SW 1271 (cell line): ENCODE results near the gene RRP15.

ENCODE experiments used
- DNase-seq, 2 experiments: peaks; one replicate each; lab custom pipeline; 2025; lab: John Stamatoyannopoulos, UW

Gene RRP15, protein sequence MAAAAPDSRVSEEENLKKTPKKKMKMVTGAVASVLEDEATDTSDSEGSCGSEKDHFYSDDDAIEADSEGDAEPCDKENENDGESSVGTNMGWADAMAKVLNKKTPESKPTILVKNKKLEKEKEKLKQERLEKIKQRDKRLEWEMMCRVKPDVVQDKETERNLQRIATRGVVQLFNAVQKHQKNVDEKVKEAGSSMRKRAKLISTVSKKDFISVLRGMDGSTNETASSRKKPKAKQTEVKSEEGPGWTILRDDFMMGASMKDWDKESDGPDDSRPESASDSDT

GRCh38 chr1:218284917-218285635 is at the start of gene RRP15:
RRP15 (plus strand) TSS chr1:218285293; CDS start chr1:218285317, 24 bp downstream.
- peak; percentile 19 to 75 for DNase-seq

- DNase-seq, result no peak
These were observed 42.9 kb upstream of the RRP15 start for GRCh38 chr1:218242171-218242570.

- no peak for DNase-seq
These were observed 37.8 kb upstream of the RRP15 start for GRCh38 chr1:218247339-218247738.

GRCh38 chr1:218249338-218250140 is 35.6 kb upstream of the RRP15 start:
- no peak for DNase-seq

GRCh38 chr1:218250492-218250891 is 34.6 kb upstream of the RRP15 start:
- DNase-seq, result no peak

- DNase-seq, result no peak
These were observed 30.7 kb upstream of the RRP15 start for GRCh38 chr1:218254296-218254946.

DNA sequence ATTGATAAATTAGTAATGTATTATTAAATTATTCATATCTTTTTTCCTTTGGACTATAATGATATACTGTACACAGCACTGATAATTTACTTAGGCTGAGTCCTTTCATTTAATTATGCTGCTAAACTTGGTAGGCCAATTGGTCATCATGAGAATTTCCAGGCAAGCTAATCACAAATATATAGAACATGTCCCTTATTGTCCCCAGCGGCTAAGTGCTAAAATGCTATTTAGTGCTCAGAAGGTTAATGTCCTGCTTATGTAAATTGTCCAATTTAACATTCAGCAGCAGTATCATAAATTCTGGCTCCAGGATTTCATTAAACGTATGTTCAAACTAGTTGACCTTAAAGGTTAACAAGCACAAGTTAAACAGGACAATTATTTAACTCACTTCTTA is 30.0 kb upstream of the RRP15 start:
- DNase-seq, result no peak

GRCh38 chr1:218257371-218257770 is 27.7 kb upstream of the RRP15 start:
- DNase-seq, result no peak

GRCh38 chr1:218257971-218258370 is 27.1 kb upstream of the RRP15 start:
- DNase-seq, result no peak

- no peak for DNase-seq
These were observed 25.8 kb upstream of the RRP15 start for GRCh38 chr1:218259339-218259738.

GRCh38 chr1:218259800-218260199 is 25.3 kb upstream of the RRP15 start:
- DNase-seq, result no peak

DNA sequence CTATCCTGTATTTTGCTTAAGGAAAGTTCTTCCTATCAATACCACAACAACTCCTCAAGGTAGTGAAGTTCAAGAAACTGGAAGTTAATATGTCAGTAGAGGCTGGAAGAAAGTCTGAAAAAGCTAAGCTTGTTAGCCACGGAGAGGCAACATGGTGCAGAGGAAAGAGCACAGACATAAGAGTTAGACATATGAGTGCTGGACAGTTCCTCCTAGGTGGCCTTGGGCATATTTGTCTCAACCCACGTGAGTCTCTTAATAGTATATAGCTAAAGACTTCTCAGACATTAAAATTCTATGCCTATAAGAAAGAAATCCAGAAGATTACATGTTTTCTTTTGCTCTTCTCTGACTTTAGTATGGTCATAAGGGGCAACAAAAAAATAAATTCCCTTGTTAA is 22.8 kb upstream of the RRP15 start:
- no peak for DNase-seq

DNA sequence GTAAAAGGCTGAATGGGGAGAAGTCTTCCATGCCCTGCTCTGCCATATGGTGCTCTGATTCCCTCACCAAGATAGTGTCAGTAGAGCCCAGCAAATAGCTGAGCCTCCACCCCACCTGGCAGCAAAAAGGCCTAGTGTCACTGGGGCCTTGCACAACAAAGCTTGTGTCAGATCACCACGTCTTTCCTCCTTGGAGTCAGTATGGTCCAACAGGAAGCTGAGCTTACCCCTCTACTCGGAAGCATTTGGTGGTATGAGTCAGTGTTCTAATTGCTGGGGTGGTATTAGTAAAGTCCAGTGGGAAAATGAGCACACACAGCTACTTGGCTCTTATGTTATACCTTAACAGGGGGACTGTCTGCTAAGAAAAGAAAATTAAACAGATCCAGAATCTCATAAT is 18.7 kb upstream of the RRP15 start:
- DNase-seq, result no peak

DNA sequence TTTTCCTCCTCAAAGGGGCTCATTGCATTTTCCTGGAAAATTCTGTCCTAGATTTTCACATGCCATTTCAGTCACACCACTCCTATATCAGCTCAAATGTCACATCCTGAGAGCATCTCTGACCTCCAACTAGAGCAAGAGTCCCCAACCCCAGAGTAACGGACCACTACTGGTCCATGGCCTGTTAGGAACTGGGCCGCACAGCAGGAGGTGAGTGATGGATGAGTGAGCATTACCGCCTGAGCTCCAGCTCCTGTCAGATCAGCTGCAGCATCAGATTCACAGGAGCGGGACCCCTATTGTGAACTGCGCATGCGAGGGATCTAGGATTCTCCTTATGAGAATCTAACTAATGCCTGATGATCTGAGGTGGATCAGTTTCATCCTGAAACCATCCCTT is 12.7 kb upstream of the RRP15 start:
- DNase-seq, result no peak

DNA sequence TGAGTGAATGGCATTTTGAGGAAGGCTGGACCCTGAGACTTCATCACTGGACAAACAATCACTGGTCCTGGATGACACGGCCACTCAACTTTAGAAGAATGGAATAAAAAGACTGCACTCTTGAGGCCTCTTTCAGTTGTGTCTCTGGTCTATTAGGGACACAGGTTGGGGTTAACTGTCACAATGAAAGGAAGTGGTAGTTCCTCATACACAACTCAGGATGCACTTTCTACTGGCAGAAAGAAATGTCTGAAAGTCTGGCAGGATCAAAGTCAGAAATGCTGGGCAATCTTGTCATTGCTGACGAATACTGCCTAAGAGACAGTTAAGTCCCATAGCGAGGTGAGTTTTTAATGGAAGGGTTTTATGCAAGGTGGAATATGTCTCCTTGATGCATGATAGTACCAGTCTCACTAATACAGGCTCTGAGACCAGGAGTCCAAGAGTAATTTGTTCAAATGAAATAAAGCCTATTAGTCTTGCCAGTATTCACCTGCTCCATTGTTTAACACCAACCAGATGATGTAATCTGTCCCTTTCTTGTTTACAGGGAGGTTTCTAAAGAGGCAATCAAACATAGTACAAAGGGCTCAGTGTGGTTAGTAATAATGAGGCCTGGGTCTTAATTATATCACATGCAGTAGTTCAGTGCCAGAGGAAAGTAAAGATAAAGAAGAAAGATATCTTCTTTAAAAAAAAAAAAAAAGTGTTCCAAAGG is 11.2 kb upstream of the RRP15 start:
- no peak for DNase-seq

DNA sequence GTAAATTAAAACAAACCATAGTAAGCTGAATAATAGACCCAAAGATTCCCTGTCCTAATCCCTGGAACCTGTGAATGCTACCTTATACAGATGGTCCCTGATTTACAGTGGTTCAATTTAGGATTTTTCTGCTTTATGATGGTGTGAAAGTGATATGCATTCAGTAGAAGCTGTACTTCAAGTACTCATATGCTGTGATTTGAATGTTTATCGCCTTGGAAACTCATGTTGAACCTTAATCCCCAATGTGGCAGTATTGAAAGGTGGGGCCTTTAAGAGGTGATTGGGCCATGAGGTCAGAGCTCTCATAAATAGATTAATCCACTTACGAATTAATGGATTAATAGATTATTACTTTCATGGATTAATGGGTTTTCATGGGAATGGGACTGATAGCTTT is 10.6 kb upstream of the RRP15 start:
- no peak for DNase-seq

GRCh38 chr1:218275823-218276222 is 9.3 kb upstream of the RRP15 start:
- no peak for DNase-seq

DNA sequence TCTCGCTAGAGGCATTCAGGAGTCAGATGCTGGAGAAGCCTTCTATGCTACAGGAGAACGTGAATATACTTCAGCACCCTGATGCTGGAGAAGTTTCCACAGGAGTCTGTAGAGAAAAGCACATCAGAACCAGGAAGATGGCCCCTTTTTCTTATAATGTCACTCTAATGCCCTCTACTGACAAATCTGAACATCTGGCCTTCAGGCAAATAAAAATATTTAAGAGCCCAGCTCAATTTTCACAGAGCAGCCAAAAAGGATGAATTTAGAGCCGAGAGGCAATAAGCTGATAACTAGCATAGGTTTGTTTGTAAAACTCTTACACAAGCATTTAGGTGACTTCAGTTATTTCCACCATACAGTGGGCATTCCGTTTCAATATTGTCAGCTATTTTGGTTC is 3.8 kb upstream of the RRP15 start:
- no peak for DNase-seq

- no peak for DNase-seq
These were observed 646 bp upstream of the RRP15 start for GRCh38 chr1:218284377-218284916.

DNA sequence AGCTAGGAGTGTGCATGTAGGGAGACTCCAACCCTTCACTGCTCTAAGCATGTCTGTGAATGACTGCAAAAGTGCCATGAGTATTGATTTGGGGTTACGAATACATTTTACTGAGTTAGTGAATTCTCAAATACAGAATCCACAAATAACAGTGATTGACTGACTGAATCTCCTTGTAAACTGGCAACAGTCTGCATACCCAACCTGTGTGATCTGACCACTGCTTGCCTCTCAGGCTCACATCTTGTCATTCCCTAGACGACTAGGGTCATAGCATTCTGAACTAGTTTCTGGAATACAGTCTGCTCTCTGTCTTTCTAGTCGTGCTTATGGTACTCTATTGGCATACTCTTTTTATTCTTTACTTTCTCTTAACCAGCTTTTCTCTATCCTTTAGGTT is 7.4 kb downstream of the RRP15 start:
- DNase-seq, result no peak

- DNase-seq, result no peak
These were observed 9.5 kb downstream of the RRP15 start for GRCh38 chr1:218294546-218294945.
